GM21723 (cell line): ENCODE data around the gene TDRD12.
"Not testable (repeated sequence)": the region's sequence is repeated elsewhere in the genome, so short reads cannot be mapped to it uniquely, and the experiment has no call there.

Source experiments
- ATAC-seq: cut with Tn5 transposase; IDR thresholded peaks from one replicate; pipeline ENCODE4 v1.9.1; 2021; ENCODE audit warnings: mild to moderate bottlenecking, moderate library complexity; ENCODE audit not compliant: unreplicated experiment

TDRD12 gene

GRCh38 chr19:32691952-32692726, 27.4 kb upstream of the TDRD12 start:
- peak; percentile 58 for ATAC-seq

DNA sequence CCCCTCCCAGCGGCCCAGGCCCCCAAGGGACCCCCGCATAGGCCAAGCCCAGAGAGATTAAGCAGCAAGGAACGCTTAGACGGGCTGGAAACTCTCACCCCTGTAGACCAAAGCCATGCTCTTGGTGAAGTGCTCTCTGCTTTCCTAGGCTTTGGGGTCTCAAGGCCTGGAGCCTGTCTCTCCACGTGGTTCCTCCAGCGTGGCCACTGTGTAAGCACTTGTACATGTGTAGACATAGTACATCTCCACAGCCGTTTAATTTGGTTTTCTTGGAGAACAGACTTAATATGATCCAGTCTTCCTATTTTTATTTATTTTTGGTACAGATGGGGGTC, 26.9 kb upstream of the TDRD12 start:
- ATAC-seq, result peak; percentile 3

GRCh38 chr19:32693151-32694108, 26.1 kb upstream of the TDRD12 start:
- not testable (repeated sequence) for ATAC-seq

- ATAC-seq, result not testable (repeated sequence)
These were observed 25.3 kb upstream of the TDRD12 start for GRCh38 chr19:32694316-32694715.

DNA sequence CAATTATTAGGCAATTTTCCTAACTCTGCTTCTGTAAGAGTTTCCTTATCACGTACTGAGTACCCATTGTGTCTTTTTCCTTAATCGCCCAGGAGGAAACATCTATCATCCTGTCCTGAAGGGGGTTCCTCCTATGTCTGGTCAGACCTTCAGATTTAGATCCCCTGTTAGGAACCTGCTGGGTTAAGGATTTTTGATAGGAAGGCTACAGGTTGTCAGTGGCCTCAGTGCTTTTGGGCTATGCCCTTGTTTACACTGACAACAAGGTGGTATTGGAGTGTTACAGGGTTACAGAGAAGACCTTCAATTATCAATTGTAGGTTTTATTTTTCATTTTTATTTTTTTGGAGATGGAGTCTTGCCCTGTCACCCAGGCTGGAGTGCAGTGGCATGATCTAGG, 24.7 kb upstream of the TDRD12 start:
- ATAC-seq, result not testable (repeated sequence)

DNA sequence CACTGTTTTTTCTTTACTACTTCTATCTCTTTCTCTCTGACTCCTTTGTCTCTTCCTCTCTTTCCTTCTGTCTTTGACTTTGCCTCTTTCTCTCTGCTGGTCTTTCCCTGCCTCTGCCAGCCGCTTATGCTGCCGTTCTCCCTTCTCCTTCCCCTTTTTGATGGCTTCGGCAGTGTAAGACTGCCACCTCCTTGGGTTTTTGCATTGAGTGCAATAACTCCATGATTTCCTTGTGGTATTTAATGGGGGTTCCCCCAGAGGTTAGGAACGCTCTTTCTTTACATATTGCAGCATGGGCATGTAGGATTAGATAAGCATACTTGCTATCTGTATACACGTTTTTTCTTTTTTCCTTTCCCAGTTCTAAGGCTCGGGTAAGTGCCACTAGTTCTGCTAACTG, 24.1 kb upstream of the TDRD12 start:
- ATAC-seq, result not testable (repeated sequence)

GRCh38 chr19:32696771-32697170, 22.8 kb upstream of the TDRD12 start:
- ATAC-seq, result not testable (repeated sequence)

DNA sequence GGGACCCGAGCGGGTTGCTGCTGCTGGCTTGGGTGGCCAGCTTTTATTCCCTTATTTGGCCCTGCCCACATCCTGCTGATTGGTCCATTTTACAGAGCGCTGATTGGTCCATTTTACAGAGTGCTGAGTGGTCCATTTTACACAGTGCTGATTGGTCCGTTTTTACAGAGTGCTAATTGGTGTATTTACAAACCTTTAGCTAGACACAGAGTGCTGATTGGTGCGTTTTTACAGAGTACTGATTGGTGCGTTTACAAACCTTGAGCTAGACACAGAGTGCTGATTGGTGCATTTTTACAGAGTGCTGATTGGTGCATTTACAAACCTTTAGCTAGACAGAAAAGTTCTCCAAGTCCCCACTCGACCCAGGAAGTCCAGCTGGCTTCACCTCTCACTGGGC, 19.4 kb upstream of the TDRD12 start:
- not testable (repeated sequence) for ATAC-seq

DNA sequence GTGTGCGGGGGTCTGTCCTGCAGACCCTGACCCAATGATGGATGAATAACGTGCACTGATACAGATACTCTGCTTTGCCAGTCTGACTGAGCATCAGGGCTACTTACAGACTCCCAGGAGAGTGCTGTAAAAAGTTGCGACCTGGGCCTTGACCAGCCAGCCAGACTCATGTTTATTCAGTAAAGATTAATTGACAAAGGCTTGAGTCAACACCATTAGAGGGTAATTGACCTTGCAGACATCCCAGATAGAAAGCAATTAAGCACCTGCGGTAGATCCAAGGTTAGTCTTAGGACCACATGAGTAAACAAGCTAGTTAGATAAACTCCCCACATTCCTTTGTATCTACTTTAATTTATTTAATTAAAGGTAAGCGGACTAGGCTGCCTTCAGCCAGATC, 17.6 kb upstream of the TDRD12 start:
- ATAC-seq, result no peak

- ATAC-seq, result not testable (repeated sequence)
These were observed 15.6 kb upstream of the TDRD12 start for GRCh38 chr19:32704006-32704405.

GRCh38 chr19:32708457-32708856, 11.1 kb upstream of the TDRD12 start:
- no peak for ATAC-seq

DNA sequence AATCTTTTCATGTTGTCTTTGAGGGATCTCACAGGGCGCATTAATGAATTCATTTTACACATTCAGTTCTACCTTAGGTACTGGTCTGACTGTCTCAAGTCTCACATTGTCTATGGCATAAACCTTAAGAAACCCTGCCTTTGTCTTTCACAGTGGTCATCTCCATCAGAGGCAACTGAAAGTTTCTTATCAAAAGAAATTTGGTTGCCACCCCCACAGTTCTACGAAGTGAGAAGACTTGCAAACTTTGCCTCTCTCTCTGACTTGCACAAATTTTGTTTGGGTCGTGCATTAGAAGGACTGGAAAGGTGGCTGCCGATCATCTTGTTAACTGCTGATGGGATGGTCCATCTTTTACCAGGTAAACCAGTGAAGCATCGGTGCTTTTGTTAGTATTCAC, 10.5 kb upstream of the TDRD12 start:
- ATAC-seq, result no peak

DNA sequence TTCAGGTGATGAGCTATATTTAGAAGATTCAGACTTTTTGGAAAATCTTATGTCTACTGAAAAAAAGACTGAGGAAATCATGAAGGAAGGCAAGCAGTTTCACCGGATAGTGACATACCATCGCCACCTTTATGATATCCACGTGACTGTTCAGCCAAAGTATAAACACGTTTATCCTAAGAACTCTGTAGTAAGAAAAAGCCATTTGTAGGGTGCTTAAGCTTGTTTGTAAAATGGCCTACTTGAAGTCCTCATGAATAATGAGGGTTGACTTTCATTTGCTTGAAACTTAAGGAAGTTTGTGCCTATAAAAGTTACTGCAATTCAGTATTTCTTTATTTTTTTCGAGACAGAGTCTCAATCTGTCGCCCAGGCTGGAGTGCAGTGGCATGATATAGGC, 7.8 kb upstream of the TDRD12 start:
- no peak for ATAC-seq

- not testable (repeated sequence) for ATAC-seq
These were observed 3.4 kb upstream of the TDRD12 start for GRCh38 chr19:32716203-32716602.

- ATAC-seq, result no peak
These were observed 2.1 kb upstream of the TDRD12 start for GRCh38 chr19:32717496-32717895.

DNA sequence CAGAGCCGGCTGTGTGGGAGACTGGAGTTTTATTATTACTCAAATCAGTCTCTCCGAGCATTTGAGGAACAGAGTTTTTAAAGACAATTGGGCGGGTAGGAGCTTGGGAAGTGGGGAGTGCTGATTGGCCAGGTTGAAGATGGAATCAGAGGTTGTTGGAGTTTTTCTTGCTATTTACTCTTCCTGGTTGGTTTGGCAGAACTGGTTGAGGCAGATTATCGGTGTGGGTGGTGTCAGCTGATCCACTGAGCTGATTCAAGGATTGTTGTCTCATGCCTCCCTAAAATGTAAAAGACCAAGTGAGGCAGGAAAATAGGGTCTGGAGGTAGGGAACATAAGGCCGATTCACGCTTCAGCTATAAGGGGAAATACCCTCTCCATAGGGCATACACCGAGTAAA, 1.3 kb upstream of the TDRD12 start:
- ATAC-seq, result no peak

- ATAC-seq, result no peak
These were observed 809 bp downstream of the TDRD12 start for GRCh38 chr19:32720216-32720935.

DNA sequence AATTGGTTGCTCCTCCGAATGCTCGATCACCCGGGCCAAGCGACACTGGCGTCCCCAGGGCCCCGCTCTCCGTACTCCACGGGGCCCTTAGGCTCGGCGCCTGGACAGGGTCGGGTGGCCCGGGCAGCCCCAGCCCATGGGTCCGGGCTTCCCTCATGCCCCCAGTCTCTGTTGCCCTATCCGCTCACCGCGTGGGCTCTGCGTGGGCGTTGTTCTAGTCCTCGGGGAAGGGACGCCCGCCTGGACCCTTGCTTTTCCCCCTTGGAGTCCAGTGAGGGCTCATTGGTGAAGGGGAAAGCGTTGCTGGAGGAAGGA, 1.3 kb downstream of the TDRD12 start:
- ATAC-seq, result no peak

DNA sequence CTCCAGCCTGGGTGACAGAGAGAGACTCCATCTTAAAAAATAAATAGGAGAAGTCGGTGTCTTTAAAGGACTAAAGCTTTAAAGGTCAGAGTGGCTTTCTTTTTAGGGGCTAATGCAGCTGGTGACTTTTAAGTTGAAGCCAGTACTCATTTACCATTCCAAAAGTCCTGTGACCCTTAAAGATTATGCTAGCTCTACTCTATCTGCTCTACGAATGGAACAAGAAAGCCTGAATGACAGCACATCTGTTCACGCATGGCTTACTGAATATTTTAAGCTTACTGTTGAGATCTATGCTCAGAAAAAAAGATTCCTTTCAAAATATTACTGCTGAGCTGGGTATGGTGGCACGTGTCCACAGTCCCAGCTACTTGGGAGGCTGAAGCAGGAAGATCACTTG, 16.4 kb downstream of the TDRD12 start:
- no peak for ATAC-seq

DNA sequence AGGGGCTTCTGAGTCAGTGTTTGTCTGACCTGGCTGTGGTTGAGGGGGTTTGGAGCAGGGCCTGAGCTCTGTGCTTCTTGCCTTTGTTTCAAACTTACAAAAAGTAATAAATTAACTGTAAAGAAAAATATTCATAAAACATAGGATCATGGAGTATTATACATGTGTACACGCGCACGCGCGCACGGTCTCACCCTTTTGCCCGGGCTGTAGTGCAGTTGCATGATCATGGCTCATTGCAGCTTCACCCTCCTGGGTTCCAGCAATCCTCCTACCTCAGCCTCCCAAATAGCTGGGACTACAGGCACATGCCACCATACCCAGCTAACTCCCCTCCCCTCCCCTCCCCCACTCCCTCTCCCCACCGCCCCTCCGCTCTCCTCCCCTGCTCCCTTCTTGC, 23.5 kb downstream of the TDRD12 start:
- no peak for ATAC-seq

DNA sequence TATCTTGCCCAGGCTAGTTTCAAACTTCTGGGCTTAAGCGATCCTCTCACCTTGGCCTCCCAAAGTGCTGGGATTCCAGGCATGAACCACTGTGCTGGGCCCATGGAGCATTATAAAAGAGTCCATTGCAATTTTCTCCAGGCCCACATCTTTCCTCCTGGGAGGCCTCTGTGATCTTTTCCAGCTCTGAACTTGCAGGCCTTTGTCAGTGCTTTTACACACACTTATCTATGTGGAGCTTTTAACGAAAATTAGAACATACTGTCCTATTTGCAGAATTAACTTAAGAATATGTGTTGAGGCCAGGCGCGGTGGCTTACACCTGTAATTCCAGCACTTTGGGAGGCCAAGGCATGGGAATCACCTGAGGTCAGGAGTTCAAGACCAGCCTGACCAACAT, 23.9 kb downstream of the TDRD12 start:
- no peak for ATAC-seq
